Lung (tissue), 12 donors: ENCODE data around the gene ING1. TPM values are rescaled to one million over a fixed set of nuclear protein-coding genes. Genes with fewer than 3 reads are reported as not detected.
A peak's percentile ranks its signal among the peaks of the same experiment; 100 is the strongest.

Source experiments
- ATAC-seq: fragments of 200-7000 bp; cut with Tn5 transposase; one replicate; pipeline ENCODE4 v1.9.1; 2020; ENCODE audit warnings: moderate number of reproducible peaks; ENCODE audit not compliant: insufficient read depth, low FRiP score
- DNase-seq, 3 donors: peaks; one replicate each; pipeline ENCODE4 v3.0.0-alpha.2; 2013 to 2017
- H3K27ac ChIP-seq, 2 donors: one replicate each; pipeline ENCODE4 v1.5.1; 2013; ENCODE audit warnings: mild to moderate bottlenecking in 2 of 2, moderate library complexity in 2 of 2, control low read depth in 1 of 2, inconsistent platforms in 1 of 2, low read depth in 1 of 2, low read length in 1 of 2
- H3K27me3 ChIP-seq, 3 donors: one replicate each; pipeline ENCODE4 v1.5.1; 2013; ENCODE audit warnings: low read length in 2 of 3; ENCODE audit not compliant: control insufficient read depth in 3 of 3, insufficient read depth in 3 of 3
- H3K36me3 ChIP-seq, 4 donors: one replicate each; pipeline ENCODE4 v1.5.1; 2013; ENCODE audit warnings: low read length in 4 of 4, mild to moderate bottlenecking in 1 of 4, moderate library complexity in 1 of 4; ENCODE audit not compliant: control insufficient read depth in 4 of 4, insufficient read depth in 4 of 4
- H3K4me1 ChIP-seq, 5 donors: one replicate each; pipeline ENCODE4 v1.5.1; 2013; ENCODE audit warnings: low read length in 5 of 5, mild to moderate bottlenecking in 2 of 5, moderate library complexity in 1 of 5; ENCODE audit not compliant: control insufficient read depth in 5 of 5, insufficient read depth in 5 of 5
- H3K4me3 ChIP-seq: one replicate; pipeline ENCODE4 v1.5.1; 2013; ENCODE audit warnings: mild to moderate bottlenecking, control low read depth, moderate library complexity
- H3K9ac ChIP-seq, 2 donors: one replicate each; pipeline ENCODE4 v1.5.1; 2013; ENCODE audit warnings: low read length in 2 of 2, control low read depth in 1 of 2; ENCODE audit not compliant: insufficient read depth in 1 of 2
- H3K9me3 ChIP-seq, 4 donors: one replicate each; pipeline ENCODE4 v1.5.1; 2013; ENCODE audit warnings: low read length in 3 of 4, mild to moderate bottlenecking in 1 of 4, moderate library complexity in 1 of 4; ENCODE audit not compliant: control insufficient read depth in 4 of 4, insufficient read depth in 3 of 4
- CTCF ChIP-seq: IDR thresholded peaks from 2 replicates; pipeline ENCODE4 v1.5.1; 2012; ENCODE audit warnings: mild to moderate bottlenecking; ENCODE audit errors: control extremely low read depth, extremely low read depth
- WGBS, 2 donors: extraction: QIAGEN DNeasy Blood & Tissue Kit; methylation state at CpG; one replicate each; pipeline ENCODE4 v1.1.7; 2013; 5-methylcytosine and 5-hydroxymethylcytosine counted together
- polyA plus RNA-seq, 2 donors: library from polyadenylated mRNA; stranded (reverse); fragments of 200-250 nt; gene quantifications; one replicate each; pipeline ENCODE4 v1.2.1, GENCODE V29; 2013
- total RNA-seq, 2 donors: library from RNA; depleted of rRNA in 1 of 2; stranded (reverse); fragments of >200 nt in 1 of 2; gene quantifications; one replicate each; pipeline ENCODE4 v1.2.1, GENCODE V29; 2014 to 2021
- donor health status: control.
- donor health status: control.
- donor health status: Bipolar disorder and iron deficiency.
- donor health status: healthy.
- donor health status: DM: yes; HTN: yes; CAD: no.

ING1 gene
- total and polyA plus RNA-seq, 4 donors, result 8.8 to 20.6 (median 17.1) TPM

- no peak overlapping the region for H3K9ac ChIP-seq
- H3K9me3 ChIP-seq, result no peaks in the 10 kb centered on the region
- no peak overlapping the region for H3K27ac ChIP-seq
- WGBS, 2 donors, result 56 to 75% methylated on average over 3 of the region's 3 CpGs
- H3K4me3 ChIP-seq, result no peak overlapping the region
- H3K27me3 ChIP-seq, result no peaks in the 10 kb centered on the region
- DNase-seq (no peak), ATAC-seq (no peak)
- TF ChIP-seq CTCF, result no peak
- peaks cover 7 to 24% (median 14%) of the 10 kb centered on the region in 5 donors for H3K4me1 ChIP-seq
- H3K36me3 ChIP-seq, result peaks cover 7 to 33% (median 17%) of the 10 kb centered on the region in 4 donors
These were observed 11.4 kb upstream of the ING1 start for GRCh38 chr13:110702089-110702488.

- Histone ChIP-seq H3K27me3 (no peaks in the 10 kb centered on the region), H3K27ac (no peak overlapping the region), H3K4me1 (peaks cover 7 to 24% (median 14%) of the 10 kb centered on the region in 5 donors), H3K4me3 (no peak overlapping the region), H3K9me3 (no peaks in the 10 kb centered on the region), H3K9ac (no peak overlapping the region), H3K36me3 (peaks cover 6 to 31% (median 14%) of the 10 kb centered on the region in 4 donors)
- DNase-seq (peak; percentile 49 to 62 (median 53)), ATAC-seq (no peak)
- TF ChIP-seq CTCF, result no peak
- 71 to 75% methylated on average over 15 of the region's 15 CpGs for WGBS, 2 donors
These were observed 10.6 kb upstream of the ING1 start for GRCh38 chr13:110702591-110703526.

GRCh38 chr13:110705356-110705825 lies 8.1 kb upstream of the ING1 start:
- Histone ChIP-seq H3K27me3 (no peaks in the 10 kb centered on the region), H3K4me1 (peaks cover 7 to 24% (median 14%) of the 10 kb centered on the region in 5 donors)

More at GRCh38 chr13:110705356-110705825, 8.1 kb upstream of the ING1 start:
- ATAC-seq (no peak), DNase-seq (peak in 1 of 3 donors; percentile 18)
- H3K36me3 ChIP-seq, result peaks cover 0 to 15% (median 2%) of the 10 kb centered on the region in 4 donors
- H3K27ac ChIP-seq, result peak overlapping the region; percentile 82 to 88
- no peak for TF ChIP-seq CTCF
- no peaks in the 10 kb centered on the region for H3K9me3 ChIP-seq
- WGBS, 2 donors, result 3 to 4% methylated on average over 12 of the region's 12 CpGs
- peak overlapping the region; percentile 88 for H3K4me3 ChIP-seq
- H3K9ac ChIP-seq, result peak overlapping the region; percentile 21 to 82
